HG02642 (cell line): ENCODE results near the gene CRHR2.
"Not testable (repeated sequence)": the region's sequence is repeated elsewhere in the genome, so short reads cannot be mapped to it uniquely, and the experiment has no call there.

ENCODE experiments used
- ATAC-seq: cut with Tn5 transposase; IDR thresholded peaks from one replicate; pipeline ENCODE4 v1.9.1; 2021; ENCODE audit warnings: mild to moderate bottlenecking; ENCODE audit not compliant: unreplicated experiment, poor library complexity

The CRHR2 gene

DNA sequence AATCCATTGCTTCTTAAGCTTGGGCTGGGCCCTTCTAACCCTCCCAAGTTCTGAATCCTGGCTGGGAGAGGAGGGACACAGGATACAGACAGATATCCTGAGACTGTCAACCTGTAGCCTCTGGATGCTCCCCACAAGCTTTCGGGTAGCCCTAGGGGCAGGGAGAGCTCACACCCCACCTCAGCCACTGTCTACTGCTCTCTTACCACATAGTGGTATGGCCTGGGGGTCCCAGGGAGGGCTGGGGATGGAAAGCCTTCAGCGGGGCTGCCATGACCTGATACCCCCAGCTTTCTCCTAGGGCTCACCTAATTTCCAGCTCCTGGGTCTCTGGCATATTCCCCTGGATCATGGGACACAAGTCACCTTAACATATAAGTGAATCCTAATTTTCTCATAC is 25.1 kb downstream of the CRHR2 start:
- no peak for ATAC-seq

DNA sequence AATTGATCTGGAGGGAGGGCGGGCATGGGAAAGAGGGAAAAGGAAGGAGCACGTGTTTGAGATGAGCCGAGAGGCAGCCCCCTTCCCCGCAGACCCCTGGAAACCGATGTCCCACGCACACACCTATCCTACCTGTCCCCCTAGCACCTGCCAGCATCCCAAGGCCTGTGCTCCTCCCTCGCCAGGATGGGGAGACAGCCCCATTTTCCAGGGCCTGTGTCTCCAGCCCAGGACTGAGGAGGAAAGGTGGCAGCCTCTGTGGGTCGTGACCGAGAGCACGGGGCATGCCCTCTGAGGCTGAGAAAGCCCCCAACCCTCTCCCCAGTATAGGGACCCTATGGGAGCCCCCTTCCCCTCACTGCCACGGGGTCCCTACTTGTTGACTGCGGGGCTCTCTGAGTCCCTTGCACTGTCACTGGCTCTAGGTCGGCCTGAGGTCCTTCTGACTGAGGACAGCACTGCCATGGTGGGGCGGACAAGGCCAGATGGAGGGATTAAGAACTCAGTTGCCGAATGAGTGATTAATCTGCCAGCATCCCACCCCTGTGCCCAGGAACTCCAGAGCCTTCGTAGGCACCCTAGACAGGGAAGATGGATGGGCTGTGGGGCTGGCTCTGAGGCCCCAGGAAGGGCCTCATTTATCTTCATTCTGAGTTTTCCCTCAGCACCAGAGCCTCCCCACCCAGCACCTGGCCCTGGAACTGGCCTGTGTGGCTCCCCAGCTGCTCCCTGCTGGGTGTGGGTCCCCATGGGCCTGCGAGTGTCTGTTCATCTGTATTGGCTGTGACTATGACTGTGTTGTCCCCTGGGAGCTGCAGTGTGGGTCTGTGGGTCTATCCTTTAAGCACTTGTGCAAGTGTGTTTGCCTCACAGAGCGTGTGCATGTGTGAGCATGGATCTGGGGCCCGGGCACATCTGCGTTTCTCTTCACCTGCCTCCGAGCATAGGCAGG is 26.0 kb downstream of the CRHR2 start:
- no peak for ATAC-seq

DNA sequence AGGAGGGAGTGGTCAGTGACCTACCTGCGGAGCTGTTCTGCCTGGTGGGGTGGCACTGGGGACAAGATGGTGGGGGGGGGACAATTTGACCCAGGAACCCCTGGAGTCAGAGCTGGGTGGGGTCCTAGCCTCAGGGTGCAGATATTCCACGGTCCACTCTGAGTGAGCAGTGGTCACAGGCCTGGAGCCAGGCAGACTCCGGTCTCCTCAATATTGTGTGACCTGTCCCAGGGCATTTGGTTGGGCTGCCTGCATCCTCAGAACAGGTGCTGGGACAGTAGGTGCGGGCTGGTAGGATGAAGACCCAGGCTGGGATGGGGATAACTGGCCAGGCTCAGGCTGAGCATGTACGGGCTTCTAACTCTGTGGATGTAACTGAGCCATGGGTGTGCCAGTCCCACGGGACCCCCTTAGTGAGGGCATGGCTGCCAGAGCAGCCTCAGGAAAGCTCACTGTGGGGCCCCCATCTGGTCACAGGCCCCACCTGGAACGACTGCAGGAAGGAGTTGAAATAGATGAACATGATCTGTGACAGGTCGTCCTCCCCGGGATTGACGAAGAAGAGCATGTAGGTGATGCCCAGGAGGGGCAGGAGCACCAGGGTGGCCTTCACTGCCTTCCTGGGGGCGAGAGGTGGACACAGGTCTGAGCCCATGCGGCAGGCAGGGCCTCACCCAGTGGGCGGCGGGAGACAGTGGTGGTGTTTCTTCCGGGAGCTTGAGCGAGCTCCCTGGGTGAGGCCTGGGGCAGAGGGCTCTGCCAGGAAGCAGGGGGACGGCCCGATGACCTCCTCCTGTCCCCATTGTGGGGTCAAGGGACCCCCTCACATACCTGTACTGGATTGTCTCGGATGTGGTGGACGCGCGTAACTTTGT is 26.9 kb downstream of the CRHR2 start:
- no peak for ATAC-seq

DNA sequence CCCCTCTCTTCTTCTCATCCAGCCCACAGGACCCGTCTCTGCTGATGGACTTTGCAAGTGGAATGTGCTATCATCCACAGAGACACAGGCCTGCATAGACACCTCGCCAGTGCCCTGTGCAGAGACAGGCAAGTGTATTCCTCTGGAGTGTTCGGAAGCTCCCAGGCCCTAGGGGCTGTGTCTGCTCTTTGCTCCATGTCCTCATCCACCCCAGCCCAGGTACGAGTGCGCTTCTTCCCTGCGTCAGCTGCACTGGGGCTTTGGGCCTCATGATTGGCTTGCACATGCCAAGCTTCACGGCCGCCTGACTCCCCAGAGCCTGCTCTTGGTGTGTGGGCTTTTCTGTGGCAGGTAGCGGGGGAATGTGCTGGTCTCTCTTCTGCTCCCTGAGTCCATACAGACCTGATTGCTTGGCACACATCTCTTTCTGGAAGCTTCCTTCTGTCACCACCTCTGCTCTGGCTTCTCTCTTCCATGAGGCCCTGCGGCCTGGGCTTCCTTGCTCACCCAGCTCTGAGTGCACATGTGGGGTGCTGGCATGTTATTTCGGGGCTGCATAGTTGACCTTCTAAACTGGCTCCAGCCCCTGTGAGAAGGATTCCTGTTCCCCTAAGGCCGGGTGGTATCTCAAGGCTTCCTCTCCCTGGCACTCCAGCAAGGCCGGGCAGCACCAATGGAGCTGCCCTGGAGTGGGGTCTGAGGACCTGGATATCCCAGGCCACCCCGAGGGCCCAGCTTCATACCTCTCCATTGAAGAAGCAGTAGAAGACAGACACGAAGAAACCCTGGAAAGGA is 27.8 kb downstream of the CRHR2 start:
- ATAC-seq: no peak

DNA sequence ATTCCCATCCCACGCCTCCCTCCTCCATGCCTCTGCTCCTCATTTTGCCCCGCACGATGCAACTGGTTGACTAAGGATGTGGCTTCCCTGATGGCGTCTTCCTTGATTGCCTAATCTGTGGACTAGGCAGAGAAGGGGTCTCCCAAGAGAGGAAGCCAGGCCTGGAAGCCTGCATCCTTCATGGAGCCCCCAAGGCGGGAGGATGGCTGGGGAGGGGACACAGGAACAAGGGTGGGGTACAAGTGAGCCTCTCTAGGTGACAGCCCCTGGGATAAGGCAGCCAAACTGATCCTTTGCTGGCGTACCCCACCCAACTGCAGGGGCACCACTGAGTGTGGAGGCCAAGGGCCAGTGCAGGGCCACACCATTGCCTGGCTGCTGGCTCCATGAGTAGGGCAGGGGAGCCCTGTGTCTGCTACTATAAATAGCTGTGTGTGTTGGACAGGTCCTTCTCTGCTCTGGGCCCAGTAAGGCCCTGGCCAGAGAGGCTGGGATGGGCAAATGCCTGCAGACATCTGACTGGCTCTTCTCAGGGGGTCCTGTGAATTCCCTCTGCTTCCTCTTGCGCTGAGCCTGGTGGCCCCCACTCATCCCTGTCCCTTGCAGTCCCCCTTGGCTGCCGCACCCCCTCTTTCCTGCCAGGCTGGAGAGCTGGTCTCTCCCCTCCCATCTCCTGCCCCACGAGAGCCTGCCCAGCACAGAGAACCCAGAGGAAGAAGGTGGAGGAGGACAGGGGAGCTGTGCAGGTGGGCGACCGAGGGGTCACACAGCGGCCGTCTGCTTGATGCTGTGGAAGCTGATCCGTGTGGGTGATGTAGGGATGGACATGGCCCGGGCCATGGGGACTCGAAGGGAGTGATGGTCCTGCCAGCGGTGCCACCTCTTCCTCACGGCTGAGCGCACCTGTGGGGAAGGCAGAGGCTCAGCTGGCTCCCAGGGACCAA is 29.3 kb downstream of the CRHR2 start:
- ATAC-seq: no peak

DNA sequence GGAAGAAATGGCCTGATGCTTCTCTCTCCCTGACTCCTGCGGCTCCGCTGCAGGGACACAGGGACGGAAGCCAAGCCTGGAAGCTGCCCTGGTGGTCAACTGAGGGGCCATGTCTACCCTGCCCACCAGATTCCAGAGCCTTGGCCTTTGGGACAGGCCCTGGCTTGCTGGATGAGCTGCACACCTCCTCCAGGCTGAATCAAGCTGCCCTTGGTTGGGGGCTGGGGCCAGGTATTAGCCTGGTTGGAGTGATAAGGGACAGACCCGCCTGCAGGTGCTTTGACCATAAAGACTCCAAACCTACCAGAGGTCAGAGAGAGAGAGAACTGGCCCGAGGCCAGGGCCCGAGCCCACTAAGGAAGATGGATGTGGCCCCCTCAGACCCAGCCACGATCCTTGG is 30.1 kb downstream of the CRHR2 start:
- ATAC-seq: no peak

DNA sequence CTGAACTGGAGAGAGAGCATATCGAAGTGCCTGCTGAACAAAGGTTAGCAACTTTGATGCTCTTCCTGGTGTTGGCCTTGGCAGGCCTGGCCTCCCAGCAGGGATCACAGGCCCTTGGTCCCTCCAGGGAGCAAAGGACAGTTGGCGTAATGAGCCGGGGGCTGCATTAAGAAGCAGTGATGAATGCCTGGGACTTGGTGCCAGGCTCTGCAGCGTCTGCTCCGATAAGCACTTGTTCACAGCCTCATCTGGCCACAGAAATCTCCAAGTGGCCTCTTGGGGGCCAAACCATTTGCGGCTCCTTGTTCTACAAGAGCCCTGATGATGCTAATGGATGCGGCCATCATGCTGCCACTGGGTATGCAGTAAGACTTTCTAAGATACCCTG is 31.8 kb downstream of the CRHR2 start:
- ATAC-seq: no peak

DNA sequence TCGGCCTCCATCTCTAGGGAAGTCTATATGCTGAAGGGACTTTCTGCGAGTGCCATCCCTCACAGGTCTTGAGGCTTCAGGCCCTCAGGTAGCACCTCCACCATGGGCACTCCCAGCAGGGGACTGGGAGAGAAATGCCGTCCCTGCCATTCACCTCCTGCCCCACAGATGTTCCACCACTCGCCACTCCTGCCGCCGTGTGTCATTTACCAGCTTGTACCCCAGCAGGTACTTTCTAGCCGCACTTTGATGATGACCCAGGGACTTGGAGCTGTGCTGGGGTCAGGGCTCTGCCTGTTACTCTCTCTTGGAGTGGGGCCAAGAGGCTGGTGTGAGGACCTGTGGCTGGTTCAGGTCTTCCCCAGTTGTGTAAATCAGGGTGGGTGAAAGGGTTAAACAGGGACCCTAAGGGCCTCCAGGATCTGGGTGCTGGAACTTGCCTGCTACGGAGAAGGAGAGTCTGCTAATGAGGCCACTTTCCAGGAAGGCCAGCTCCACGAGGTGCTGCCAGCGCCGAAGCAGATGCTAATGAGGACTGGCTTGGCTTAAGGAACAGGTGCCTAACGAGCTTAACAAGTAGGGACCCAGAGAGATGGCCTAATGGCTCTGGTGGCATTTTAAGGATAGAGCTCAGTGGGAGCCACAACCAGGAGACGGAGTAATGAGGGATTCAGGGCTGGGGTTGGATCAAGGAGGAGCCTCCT is 32.4 kb downstream of the CRHR2 start:
- ATAC-seq: no peak

DNA sequence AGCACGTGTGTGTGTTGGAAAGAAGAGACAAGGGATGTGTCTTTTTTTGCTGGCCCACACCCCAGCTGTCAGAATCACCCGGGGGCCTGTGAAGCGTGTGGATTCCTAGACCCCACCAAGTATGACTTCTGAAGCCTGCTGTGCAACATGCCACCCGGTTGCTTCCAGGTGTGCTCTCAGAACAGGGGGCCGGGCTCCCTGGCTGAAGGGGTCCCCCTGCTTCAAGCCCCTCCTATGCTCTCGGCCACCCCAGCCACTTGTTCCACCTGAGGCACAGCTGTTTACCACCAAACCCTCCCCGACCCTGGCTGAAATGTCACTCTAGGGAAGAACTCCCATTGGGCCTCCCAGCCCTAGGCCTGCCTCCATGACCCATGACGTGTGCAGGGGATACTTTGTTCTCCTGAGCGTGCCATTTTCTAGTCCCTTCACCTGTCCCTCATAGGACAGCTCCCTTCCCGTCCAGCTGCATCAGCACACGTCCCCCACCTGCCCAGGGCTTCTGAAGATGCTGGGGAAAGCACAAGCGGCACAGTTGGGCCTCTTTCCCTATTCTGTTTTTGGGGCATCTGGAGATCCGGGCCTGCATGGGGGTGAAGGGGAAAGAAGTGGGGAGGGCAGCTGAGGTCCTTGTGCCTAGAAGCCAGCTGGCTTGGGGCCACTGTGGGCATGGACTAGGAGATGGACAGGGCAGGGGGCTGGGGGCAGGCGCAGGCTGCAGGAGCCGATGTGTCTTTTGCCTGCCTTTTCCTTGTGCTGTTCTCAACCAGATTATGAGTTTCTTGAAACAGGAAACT is 33.3 kb downstream of the CRHR2 start:
- no peak for ATAC-seq

DNA sequence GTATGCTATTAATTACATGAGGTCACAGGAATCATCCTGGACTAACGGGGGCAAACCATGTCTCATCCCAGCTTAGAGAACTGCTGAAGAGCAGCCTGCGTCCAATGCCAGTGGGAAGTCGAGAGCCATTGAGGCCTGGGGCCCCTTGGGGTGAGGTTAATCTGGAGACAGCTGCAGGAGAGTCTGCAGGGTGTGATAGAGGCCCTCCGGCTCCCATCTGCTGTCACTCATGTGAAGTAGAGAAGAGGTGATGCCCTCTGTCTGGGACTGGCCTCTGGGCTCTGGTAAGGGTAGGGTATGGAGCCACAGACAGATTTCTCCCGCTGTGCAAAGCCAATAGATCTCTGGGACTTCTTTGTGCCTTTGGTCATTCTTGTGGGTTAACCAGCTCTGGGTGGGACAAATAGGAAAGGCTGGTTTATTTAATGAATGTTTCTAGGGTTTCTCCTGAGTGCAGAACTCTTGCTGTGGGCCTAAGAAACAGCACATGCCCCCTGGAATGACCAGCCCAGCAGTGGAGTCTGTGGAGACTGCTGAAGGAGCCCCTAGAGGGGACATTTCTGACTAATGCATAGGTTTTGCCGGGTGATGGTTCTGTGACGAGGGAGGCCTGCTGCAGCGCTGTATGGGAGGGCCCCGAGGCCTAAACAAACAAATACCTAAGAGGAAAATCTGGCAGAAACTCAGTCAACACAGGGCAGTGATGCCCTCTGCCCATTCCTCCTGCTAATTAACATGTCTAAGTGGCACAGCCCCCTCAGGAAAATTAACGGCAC is 34.5 kb downstream of the CRHR2 start:
- ATAC-seq: no peak

DNA sequence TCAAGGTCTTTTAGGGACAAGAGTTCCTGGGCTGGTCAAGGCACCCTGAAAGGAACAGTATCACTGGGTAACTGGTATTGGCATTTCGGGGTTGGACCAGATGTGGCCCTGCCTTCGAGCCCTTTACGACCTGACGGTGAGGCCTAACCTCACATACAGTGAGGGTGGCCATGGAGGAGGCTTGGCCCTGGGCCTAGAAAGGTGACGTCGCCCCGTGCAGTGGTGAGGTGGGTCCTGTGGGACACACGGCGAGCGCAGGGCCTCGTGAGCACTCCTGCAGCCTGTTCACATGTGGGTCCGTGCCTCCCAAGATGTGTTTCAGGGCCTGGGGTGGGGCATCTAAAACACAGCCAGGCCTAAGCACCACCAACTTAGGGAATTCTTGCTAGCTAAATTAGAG is 36.1 kb downstream of the CRHR2 start:
- no peak for ATAC-seq

DNA sequence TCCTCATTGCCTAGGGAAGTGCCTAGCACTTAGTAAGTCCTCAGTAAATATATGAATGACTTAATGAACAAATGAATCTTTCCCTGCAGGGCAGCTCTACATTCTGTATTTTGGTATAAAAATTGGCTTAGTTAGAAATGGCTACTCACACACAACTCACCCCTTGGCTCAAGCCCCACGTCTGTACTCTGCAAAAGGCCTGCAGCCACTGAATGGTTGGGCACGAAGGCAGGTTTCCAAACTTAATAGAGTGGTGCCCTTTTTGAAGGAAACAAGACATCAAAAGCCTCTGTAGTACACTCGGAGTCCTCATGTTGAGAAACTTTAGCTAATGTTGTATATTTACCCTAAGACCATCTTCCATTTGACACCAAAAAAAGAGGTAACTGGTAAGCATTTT is 36.6 kb downstream of the CRHR2 start:
- ATAC-seq: no peak

DNA sequence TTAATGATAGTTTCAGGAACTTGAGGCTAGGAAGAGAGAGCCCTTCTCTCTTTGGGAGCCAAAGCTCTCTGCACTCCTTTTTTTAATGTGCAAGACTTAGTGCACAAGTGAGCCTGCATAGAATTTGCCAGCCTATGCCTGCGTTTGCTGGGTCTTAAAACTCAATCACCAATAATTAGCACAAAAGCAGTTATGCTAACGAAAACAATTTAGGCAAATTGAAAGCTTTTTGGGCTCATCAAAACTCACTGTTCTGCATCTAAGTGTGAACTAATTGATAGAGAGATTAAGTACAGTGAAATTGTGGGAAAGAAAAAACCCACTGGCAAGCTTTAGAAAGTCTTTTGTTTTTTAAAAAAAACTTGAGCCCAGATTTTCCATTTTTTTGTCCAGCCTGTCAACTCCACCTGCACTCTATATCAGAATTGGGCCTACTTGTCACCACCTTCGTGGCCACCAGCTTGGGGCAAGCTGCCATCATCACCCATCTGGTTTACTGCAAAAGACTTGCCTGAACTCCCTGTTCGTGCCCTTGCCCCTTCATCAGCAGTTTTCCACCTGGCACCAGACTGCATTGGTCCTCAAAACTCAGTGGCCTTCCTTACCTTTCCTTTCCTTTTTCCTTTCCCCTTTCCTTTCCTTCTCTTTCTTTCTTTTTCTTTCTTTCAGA is 37.8 kb downstream of the CRHR2 start:
- no peak for ATAC-seq

DNA sequence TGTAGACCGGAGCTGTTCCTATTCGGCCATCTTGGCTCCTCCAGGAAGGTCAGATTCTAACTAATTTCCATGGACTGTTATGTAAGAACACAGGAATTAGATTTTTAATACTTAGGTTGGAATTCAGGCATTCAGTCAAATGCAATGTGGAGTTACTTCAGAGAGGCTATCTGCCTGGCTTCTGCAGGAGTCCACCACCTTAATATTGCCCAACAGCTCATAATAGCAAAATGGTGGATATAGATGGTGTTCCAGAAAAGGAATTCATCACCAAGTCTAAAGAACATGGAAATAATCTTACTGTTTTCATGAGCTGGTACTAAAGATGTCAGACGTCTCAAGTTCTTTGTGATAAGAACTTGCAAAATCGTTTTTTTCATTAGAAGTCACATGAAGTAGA is 39.5 kb downstream of the CRHR2 start:
- ATAC-seq: no peak

DNA sequence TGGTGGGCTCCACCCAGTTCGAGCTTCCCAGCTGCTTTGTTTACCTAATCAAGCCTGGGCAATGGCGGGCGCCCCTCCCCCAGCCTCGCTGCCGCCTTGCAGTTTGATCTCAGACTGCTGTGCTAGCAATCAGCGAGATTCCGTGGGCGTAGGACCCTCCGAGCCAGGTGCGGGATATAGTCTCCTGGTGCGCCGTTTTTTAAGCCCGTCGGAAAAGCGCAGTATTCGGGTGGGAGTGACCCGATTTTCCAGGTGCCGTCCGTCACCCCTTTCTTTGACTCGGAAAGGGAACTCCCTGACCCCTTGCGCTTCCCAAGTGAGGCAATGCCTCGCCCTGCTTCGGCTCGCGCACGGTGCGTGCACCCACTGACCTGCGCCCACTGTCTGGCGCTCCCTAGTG is 39.9 kb downstream of the CRHR2 start:
- not testable (repeated sequence) for ATAC-seq

DNA sequence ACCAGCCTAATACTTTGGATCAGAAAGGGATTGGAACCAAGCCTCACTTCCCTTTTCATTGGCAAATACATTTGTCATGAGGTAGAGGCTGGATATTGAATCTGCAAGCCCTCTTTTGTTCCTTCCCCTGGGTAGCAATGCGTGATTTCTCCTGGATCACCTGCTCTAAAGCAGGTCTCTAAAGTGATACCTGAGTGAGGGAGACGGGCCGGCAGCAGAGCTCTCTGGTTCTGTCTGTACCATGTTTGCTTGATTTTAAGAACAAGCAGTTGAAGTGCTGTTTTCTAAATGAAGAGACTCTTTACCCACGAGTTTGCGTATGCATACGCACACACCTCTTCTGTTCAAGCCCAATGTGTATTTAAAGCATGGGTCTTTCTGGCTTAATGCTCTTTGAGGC is 46.5 kb downstream of the CRHR2 start:
- ATAC-seq: no peak
